CD14-positive monocyte (primary cell): Measurements from ENCODE around the gene AP4E1. TPM values are rescaled to one million over a fixed set of nuclear protein-coding genes. Genes with fewer than 3 reads are reported as not detected.

ENCODE experiments used
- DNase-seq, 3 donors: peaks; one replicate each; pipeline ENCODE4 v3.0.0-alpha.2; 2011 to 2022
- H2AFZ ChIP-seq: 2 replicates; pipeline ENCODE4 v1.6.0; 2012; ENCODE audit warnings: mild to moderate bottlenecking, low read depth, low read length, inconsistent platforms; ENCODE audit not compliant: insufficient read depth, poor library complexity, severe bottlenecking
- H3K27ac ChIP-seq, 2 donors: 1 replicate in 1 of 2; 2 replicates in 1 of 2; pipeline ENCODE4 v1.5.1; 2012 to 2013; ENCODE audit warnings: low read length in 2 of 2, control low read depth in 1 of 2, inconsistent platforms in 1 of 2, low read depth in 1 of 2, mild to moderate bottlenecking in 1 of 2
- H3K27me3 ChIP-seq, 2 donors: one replicate each; pipeline versions ENCODE4 v1.6.0 to v1.6.1; 2011 to 2013; ENCODE audit warnings: low read length in 2 of 2; ENCODE audit not compliant: control insufficient read depth in 2 of 2, insufficient read depth in 2 of 2
- H3K36me3 ChIP-seq, 2 donors: replicated peaks in 1 of 2; 1 replicate in 1 of 2; 2 replicates in 1 of 2; pipeline versions ENCODE4 v1.5.1 to v1.6.1; 2012 to 2013; ENCODE audit warnings: low read length in 2 of 2, control low read depth in 1 of 2, inconsistent platforms in 1 of 2, mild to moderate bottlenecking in 1 of 2; ENCODE audit not compliant: insufficient read depth in 2 of 2, control insufficient read depth in 1 of 2
- H3K4me1 ChIP-seq, 2 donors: 1 replicate in 1 of 2; 2 replicates in 1 of 2; pipeline versions ENCODE4 v1.5.1 to v1.6.1; 2012 to 2013; ENCODE audit warnings: low read length in 2 of 2, control low read depth in 1 of 2, inconsistent platforms in 1 of 2, mild to moderate bottlenecking in 1 of 2, moderate library complexity in 1 of 2; ENCODE audit not compliant: insufficient read depth in 2 of 2, control insufficient read depth in 1 of 2
- H3K4me2 ChIP-seq: replicated peaks from 2 replicates; pipeline ENCODE3; 2012; ENCODE audit warnings: low read length, moderate library complexity, mild to moderate bottlenecking; ENCODE audit not compliant: poor library complexity, severe bottlenecking; ENCODE audit errors: extremely low read depth
- H3K4me3 ChIP-seq, 3 experiments: fragments of 200-600 bp in 1 of 3; sonication (generic) in 1 of 3; replicated peaks in 1 of 3; 1 replicate in 2 of 3; 2 replicates in 1 of 3; pipeline ENCODE4 v1.5.1; 2011 to 2013; ENCODE audit warnings: low read length in 3 of 3, mild to moderate bottlenecking in 3 of 3, control low read depth in 2 of 3, low read depth in 2 of 3, inconsistent platforms in 1 of 3, moderate library complexity in 1 of 3
- H3K79me2 ChIP-seq: 2 replicates; pipeline ENCODE4 v1.6.0; 2012; ENCODE audit warnings: mild to moderate bottlenecking, control low read depth, inconsistent platforms, low read length, moderate library complexity; ENCODE audit not compliant: insufficient read depth
- H3K9ac ChIP-seq: 2 replicates; pipeline ENCODE4 v1.6.0; 2017; ENCODE audit warnings: low read length, mild to moderate bottlenecking; ENCODE audit not compliant: insufficient read depth, poor library complexity, severe bottlenecking
- H3K9me3 ChIP-seq, 2 donors: replicated peaks in 1 of 2; 1 replicate in 1 of 2; 2 replicates in 1 of 2; pipeline versions ENCODE4 v1.5.1 to v1.6.1; 2012 to 2013; ENCODE audit warnings: low read length in 2 of 2, control low read depth in 1 of 2; ENCODE audit not compliant: control insufficient read depth in 1 of 2, insufficient read depth in 1 of 2
- H4K20me1 ChIP-seq: 2 replicates; pipeline ENCODE4 v1.6.0; 2012; ENCODE audit warnings: mild to moderate bottlenecking, low read length, control low read depth, moderate library complexity; ENCODE audit not compliant: insufficient read depth
- H3K27ac Mint-ChIP-seq, 7 donors: one replicate each; pipeline ENCODE4 v1.8.0; 2020; ENCODE audit warnings: mild to moderate bottlenecking in 7 of 7, mixed read lengths in 7 of 7, moderate library complexity in 6 of 7, inconsistent platforms in 2 of 7
- H3K27me3 Mint-ChIP-seq, 3 donors: one replicate each; pipeline ENCODE4 v1.8.0; 2021 to 2022; ENCODE audit warnings: low read depth in 3 of 3, mild to moderate bottlenecking in 3 of 3, mixed read lengths in 3 of 3, moderate library complexity in 3 of 3, inconsistent platforms in 1 of 3
- H3K36me3 Mint-ChIP-seq, 2 donors: one replicate each; pipeline ENCODE4 v1.8.0; 2020; ENCODE audit warnings: mixed read lengths in 2 of 2, inconsistent platforms in 1 of 2, mild to moderate bottlenecking in 1 of 2
- H3K4me1 Mint-ChIP-seq: one replicate; pipeline ENCODE4 v1.8.0; 2020; ENCODE audit warnings: mild to moderate bottlenecking, mixed read lengths
- H3K4me3 Mint-ChIP-seq, 2 donors: one replicate each; pipeline ENCODE4 v1.8.0; 2020; ENCODE audit warnings: mild to moderate bottlenecking in 2 of 2, mixed read lengths in 2 of 2, moderate library complexity in 1 of 2
- H3K9me3 Mint-ChIP-seq, 7 donors: one replicate each; pipeline ENCODE4 v1.8.0; 2020 to 2022; ENCODE audit warnings: mixed read lengths in 7 of 7, mild to moderate bottlenecking in 6 of 7, moderate library complexity in 6 of 7, inconsistent platforms in 2 of 7
- CTCF ChIP-seq: fragments of 200-600 bp; IDR thresholded peaks from one replicate; pipeline ENCODE4 v1.8.0; 2022; ENCODE audit warnings: antibody characterized with exemption, mild to moderate bottlenecking
- intact Hi-C, 2 donors: fragments of 100-400 bp; cut with micrococcal nuclease; formaldehyde crosslinking; loops; one replicate each; pipeline versions ENCODE4 v1.15.0 to v1.15.1; 2023
- polyA plus RNA-seq, 3 donors: library from polyadenylated mRNA; depleted of rRNA in 1 of 3; unstranded in 2 of 3; stranded (reverse) in 1 of 3; fragments of 300-500 nt in 2 of 3; fragments of >200 nt in 1 of 3; fragmentation: Illumina TruSeq in 2 of 3; gene quantifications; 1 replicate in 2 of 3; 2 replicates in 1 of 3; pipeline ENCODE4 v1.2.3, GENCODE V29; 2012 to 2021

AP4E1 gene
- polyA plus RNA-seq, 3 donors = 4.1 to 7.7 (median 5.3) TPM

GRCh38 chr15:50959717-50960116 lies 51.2 kb downstream of the AP4E1 start:
- Mint-ChIP-seq H3K27me3 (no peaks in the 10 kb centered on the region), H3K36me3 (peaks cover 74 to 76% of the 10 kb centered on the region in 2 donors)

DNA sequence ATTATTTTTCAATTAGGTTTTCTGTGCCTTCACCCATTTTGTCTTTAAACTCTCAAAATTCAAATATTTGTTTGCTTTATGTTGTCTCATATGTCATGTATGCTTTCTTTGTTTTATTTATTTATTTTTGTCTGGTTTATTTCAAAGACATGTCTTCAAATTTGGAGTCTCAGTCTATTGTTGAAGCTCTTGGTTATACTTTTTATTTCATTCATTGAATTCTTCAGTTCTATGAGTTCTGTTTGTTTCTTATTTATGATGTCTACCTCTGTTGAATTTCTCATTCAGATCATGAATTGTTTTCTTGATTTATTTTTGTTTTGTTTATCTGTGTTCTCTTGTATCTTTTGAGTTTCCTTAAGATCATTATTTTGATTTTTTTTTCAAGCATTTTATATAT lies 55.6 kb downstream of the AP4E1 start:
- Histone ChIP-seq H3K9ac (no peak overlapping the region), H3K4me3 (no peak overlapping the region), H3K9me3 (peaks cover 26 to 73% of the 10 kb centered on the region in 2 donors), H4K20me1 (no peaks in the 10 kb centered on the region), H3K27ac (no peak overlapping the region), H3K79me2 (no peaks in the 10 kb centered on the region), H2AFZ (no peak overlapping the region), H3K27me3 (no peaks in the 10 kb centered on the region), H3K36me3 (peaks cover 27 to 54% of the 10 kb centered on the region in 2 donors), H3K4me2 (no peak overlapping the region), H3K4me1 (no peaks in the 10 kb centered on the region)
- Mint-ChIP-seq H3K27ac (no peak overlapping the region), H3K4me1 (no peaks in the 10 kb centered on the region), H3K9me3 (peaks cover 37 to 72% (median 53%) of the 10 kb centered on the region in 7 donors), H3K27me3 (no peaks in the 10 kb centered on the region), H3K4me3 (no peak overlapping the region), H3K36me3 (peaks cover 48 to 67% of the 10 kb centered on the region in 2 donors)
- TF ChIP-seq CTCF = no peak
- no peak for DNase-seq
- intact Hi-C loops = no loop called here

More at GRCh38 chr15:50959717-50960116, 51.2 kb downstream of the AP4E1 start:
- TF ChIP-seq CTCF = no peak
- no peak for DNase-seq
- H3K4me2 ChIP-seq = no peak overlapping the region
- H3K4me1 ChIP-seq = no peaks in the 10 kb centered on the region
- no peak overlapping the region for H3K9ac ChIP-seq
- H4K20me1 ChIP-seq = no peaks in the 10 kb centered on the region
- peaks cover 61 to 80% of the 10 kb centered on the region in 2 donors for H3K36me3 ChIP-seq
- no peaks in the 10 kb centered on the region for H3K4me1 Mint-ChIP-seq
- no peak overlapping the region for H3K27ac Mint-ChIP-seq
- no peak overlapping the region for H3K27ac ChIP-seq
- H3K9me3 Mint-ChIP-seq = peaks cover 45 to 71% (median 55%) of the 10 kb centered on the region in 7 donors
- peaks cover 8% of the 10 kb centered on the region for H3K79me2 ChIP-seq
- H3K27me3 ChIP-seq = no peaks in the 10 kb centered on the region
- H3K4me3 Mint-ChIP-seq = no peak overlapping the region
- peaks cover 24 to 75% of the 10 kb centered on the region in 2 donors for H3K9me3 ChIP-seq
- H2AFZ ChIP-seq = no peak overlapping the region
- intact Hi-C loops = no loop called here
- H3K4me3 ChIP-seq = no peak overlapping the region
